ENCODE results near the gene RPA3.

DNA sequence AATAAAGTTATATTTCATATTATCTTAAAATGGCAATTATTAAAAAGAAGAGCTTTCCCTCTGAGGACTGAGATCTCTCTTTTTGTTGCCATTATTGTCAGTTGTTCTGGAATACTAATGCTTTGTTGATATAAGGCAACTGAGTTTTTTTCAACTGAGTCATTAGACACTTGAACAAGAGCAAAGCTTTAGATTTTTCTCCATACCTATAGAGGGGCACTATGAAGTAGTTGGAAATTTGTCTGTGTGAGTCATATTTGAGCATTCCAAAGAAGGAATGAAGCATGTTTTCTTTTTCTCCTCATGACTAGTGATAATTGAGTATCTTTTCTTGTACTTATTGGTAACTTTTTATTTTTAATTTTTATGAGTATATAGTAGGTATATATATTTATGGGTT lies 24.5 kb downstream of the RPA3 start:
- TF ChIP-seq, protein P1, sequence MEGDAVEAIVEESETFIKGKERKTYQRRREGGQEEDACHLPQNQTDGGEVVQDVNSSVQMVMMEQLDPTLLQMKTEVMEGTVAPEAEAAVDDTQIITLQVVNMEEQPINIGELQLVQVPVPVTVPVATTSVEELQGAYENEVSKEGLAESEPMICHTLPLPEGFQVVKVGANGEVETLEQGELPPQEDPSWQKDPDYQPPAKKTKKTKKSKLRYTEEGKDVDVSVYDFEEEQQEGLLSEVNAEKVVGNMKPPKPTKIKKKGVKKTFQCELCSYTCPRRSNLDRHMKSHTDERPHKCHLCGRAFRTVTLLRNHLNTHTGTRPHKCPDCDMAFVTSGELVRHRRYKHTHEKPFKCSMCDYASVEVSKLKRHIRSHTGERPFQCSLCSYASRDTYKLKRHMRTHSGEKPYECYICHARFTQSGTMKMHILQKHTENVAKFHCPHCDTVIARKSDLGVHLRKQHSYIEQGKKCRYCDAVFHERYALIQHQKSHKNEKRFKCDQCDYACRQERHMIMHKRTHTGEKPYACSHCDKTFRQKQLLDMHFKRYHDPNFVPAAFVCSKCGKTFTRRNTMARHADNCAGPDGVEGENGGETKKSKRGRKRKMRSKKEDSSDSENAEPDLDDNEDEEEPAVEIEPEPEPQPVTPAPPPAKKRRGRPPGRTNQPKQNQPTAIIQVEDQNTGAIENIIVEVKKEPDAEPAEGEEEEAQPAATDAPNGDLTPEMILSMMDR (conservative IDR thresholded peaks at IDR 0.05; ENCODE audit: low read depth, low read length): no peak
- no peak for TF ChIP-seq EZH2 (IDR thresholded peaks at IDR 0.05; ENCODE audit: borderline replicate concordance, low read depth, low read length, poor library complexity, severe bottlenecking)
